ENCODE data around the gene BGLAP. TPM values are rescaled to one million over a fixed set of nuclear protein-coding genes. Genes with fewer than 3 reads are reported as not detected.

Gene BGLAP
- total RNA-seq, 2 donors from 2014 or later, result 0.52 TPM; not detected in 1

DNA sequence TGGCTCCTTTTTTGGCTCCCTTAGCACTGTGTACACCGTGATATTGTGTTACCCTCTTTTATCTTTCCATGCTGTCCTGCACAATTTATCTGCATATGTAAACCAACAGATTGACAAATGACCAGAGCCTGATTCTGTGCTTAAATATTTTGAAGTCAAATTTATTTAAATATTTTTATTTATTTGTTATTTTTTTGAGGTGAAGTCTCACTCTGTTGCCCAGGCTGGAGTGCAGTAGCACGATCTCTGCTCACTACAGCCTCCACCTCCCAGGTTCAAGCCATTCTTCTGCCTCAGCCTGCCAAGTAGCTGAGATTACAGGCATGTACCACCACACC, 16.3 kb upstream of the BGLAP start:
- no peak overlapping the region for H3K27ac ChIP-seq
- H3K9me3 ChIP-seq, result no peaks in the 10 kb centered on the region
- H3K36me3 ChIP-seq (replicated peaks in 1 of 2; ENCODE audit: insufficient read depth in 1 of 2, low read depth in 2 of 2), result peaks cover 0 to 19% of the 10 kb centered on the region in 2 donors
- no peak for DNase-seq
- no peaks in the 10 kb centered on the region for H3K27me3 ChIP-seq
- peaks cover 7% of the 10 kb centered on the region for H3K4me1 ChIP-seq
- ATAC-seq, result no peak
- WGBS, 2 donors, result 5% methylated on average over 2 of the region's 2 CpGs
- peak in 1 of 7 experiments; percentile 24 for TF ChIP-seq CTCF (IDR thresholded peaks at IDR 0.05)
- no peak for TF ChIP-seq POLR2A (IDR thresholded peaks at IDR 0.05)
- H3K4me3 ChIP-seq, result no peak overlapping the region
- intact Hi-C loops (cut with DNase I), result no loop called here

- intact Hi-C loops (cut with DNase I), result no loop called here
- H3K9me3 ChIP-seq, result no peaks in the 10 kb centered on the region
- WGBS, 2 donors, result 75 to 76% methylated on average over 2 of the region's 2 CpGs
- H3K4me1 ChIP-seq, result peaks cover 7% of the 10 kb centered on the region
- ATAC-seq, result no peak
- H3K27me3 ChIP-seq, result no peaks in the 10 kb centered on the region
- H3K27ac ChIP-seq, result no peak overlapping the region
- H3K36me3 ChIP-seq (replicated peaks in 1 of 2; ENCODE audit: insufficient read depth in 1 of 2, low read depth in 2 of 2), result peaks cover 0 to 15% of the 10 kb centered on the region in 2 donors
- DNase-seq, result no peak
- no peak for TF ChIP-seq POLR2A (IDR thresholded peaks at IDR 0.05)
- no peak for TF ChIP-seq CTCF (IDR thresholded peaks at IDR 0.05)
- no peak overlapping the region for H3K4me3 ChIP-seq
Observed at GRCh38 chr1:156226116-156226538, 15.9 kb upstream of the BGLAP start.

- Histone ChIP-seq H3K27me3 (no peaks in the 10 kb centered on the region), H3K36me3 (replicated peaks in 1 of 2; ENCODE audit: insufficient read depth in 1 of 2, low read depth in 2 of 2) (peaks cover 0 to 13% of the 10 kb centered on the region in 2 donors), H3K27ac (no peak overlapping the region), H3K4me1 (peaks cover 7% of the 10 kb centered on the region), H3K4me3 (no peak overlapping the region), H3K9me3 (no peaks in the 10 kb centered on the region)
- DNase-seq (no peak), ATAC-seq (no peak)
- intact Hi-C loops (cut with DNase I), result no loop called here
- WGBS, 2 donors, result 91 to 92% methylated on average over 4 of the region's 4 CpGs
- TF ChIP-seq CTCF (IDR thresholded peaks at IDR 0.05), result no peak
Observed at GRCh38 chr1:156226782-156227181, 15.2 kb upstream of the BGLAP start.

- DNase-seq, result no peak
- intact Hi-C loops (cut with DNase I), result no loop called here
- WGBS, 2 donors, result 74 to 80% methylated on average over 7 of the region's 7 CpGs
Observed at GRCh38 chr1:156228501-156228900, 13.5 kb upstream of the BGLAP start.

More at GRCh38 chr1:156228501-156228900, 13.5 kb upstream of the BGLAP start:
- Histone ChIP-seq H3K4me3 (no peak overlapping the region), H3K9me3 (no peaks in the 10 kb centered on the region), H3K27ac (no peak overlapping the region), H3K36me3 (replicated peaks in 1 of 2; ENCODE audit: insufficient read depth in 1 of 2, low read depth in 2 of 2) (peaks cover 0 to 8% of the 10 kb centered on the region in 2 donors), H3K27me3 (no peaks in the 10 kb centered on the region), H3K4me1 (peaks cover 7% of the 10 kb centered on the region)
- ATAC-seq, result no peak
- TF ChIP-seq CTCF (IDR thresholded peaks at IDR 0.05) (no peak), POLR2A (IDR thresholded peaks at IDR 0.05) (no peak)

Measured in body of pancreas (tissue), 4 donors.